Bronchial epithelial cell (primary cell): ENCODE results near the gene SUPT4H1. TPM values are rescaled to one million over a fixed set of nuclear protein-coding genes. Genes with fewer than 3 reads are reported as not detected.

Experiments used
- DNase-seq: peaks from one replicate; pipeline ENCODE4 v3.0.0-alpha.2; 2010; ENCODE audit warnings: low read depth
- FAIRE-seq: peaks from 2 replicates; lab custom pipeline; 2011; peaks lifted over from hg19 to GRCh38; lab: Jason Lieb, UNC
- H3K27me3 ChIP-seq: 2 replicates; pipeline ENCODE4 v1.5.1; 2011; ENCODE audit warnings: low read length; ENCODE audit not compliant: control insufficient read depth, insufficient read depth
- H3K36me3 ChIP-seq: 2 replicates; pipeline ENCODE4 v1.5.1; 2011; ENCODE audit warnings: low read length; ENCODE audit not compliant: control insufficient read depth, insufficient read depth
- H3K4me3 ChIP-seq: 2 replicates; pipeline ENCODE4 v1.5.1; 2011; ENCODE audit warnings: mild to moderate bottlenecking, low read depth, low read length, control low read depth
- total RNA-seq: library from RNA; depleted of rRNA; stranded (reverse); fragments of >200 nt; gene quantifications from 2 replicates; pipeline ENCODE4 v1.2.1, GENCODE V29; 2014
- TF ChIP-seq, protein P1 (sequence below): IDR thresholded peaks from 2 replicates; pipeline ENCODE4 v1.5.1; 2011; ENCODE audit warnings: mild to moderate bottlenecking, moderate library complexity, low read length, control low read depth, inconsistent platforms; ENCODE audit not compliant: insufficient read depth, severe bottlenecking

The SUPT4H1 gene
- total RNA-seq, 1 donor from 2014 or later = 52.1 TPM

DNA sequence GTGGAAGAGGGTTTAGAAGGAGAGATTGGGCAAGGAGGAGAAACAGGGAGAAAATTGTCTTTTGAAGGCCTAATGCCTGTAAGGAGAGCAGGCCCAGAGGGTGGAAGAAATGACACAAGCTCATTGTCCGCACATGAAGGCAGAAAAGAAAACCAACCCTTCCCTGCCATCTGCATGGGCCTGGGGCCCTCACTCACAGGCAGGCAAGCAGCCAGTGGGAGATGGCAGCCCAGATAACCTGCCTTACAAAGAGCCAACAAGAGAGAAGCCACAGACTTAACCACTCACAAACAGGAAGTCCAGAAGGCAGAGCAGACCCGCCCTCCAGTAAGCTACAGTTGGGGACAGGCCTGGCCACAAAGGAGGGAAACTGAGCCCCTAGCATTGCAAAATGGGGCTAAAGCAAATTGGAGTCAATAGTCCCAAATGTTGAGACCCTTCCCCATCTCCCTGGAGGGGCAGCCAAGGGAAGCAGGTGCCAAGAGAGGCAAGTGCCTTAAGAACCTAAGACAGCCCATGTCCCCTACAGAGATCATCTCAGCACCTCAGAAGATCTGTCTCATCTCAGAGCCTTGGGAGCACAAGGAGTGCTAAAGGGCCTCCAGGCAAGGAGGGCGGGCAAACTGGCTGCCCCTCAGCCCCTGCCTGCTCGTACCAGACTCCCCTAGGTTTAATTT, 16.1 kb downstream of the SUPT4H1 start:
- Histone ChIP-seq H3K27me3 (no peaks in the 10 kb centered on the region), H3K4me3 (no peak overlapping the region), H3K36me3 (no peaks in the 10 kb centered on the region)
- TF ChIP-seq, protein P1, sequence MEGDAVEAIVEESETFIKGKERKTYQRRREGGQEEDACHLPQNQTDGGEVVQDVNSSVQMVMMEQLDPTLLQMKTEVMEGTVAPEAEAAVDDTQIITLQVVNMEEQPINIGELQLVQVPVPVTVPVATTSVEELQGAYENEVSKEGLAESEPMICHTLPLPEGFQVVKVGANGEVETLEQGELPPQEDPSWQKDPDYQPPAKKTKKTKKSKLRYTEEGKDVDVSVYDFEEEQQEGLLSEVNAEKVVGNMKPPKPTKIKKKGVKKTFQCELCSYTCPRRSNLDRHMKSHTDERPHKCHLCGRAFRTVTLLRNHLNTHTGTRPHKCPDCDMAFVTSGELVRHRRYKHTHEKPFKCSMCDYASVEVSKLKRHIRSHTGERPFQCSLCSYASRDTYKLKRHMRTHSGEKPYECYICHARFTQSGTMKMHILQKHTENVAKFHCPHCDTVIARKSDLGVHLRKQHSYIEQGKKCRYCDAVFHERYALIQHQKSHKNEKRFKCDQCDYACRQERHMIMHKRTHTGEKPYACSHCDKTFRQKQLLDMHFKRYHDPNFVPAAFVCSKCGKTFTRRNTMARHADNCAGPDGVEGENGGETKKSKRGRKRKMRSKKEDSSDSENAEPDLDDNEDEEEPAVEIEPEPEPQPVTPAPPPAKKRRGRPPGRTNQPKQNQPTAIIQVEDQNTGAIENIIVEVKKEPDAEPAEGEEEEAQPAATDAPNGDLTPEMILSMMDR = no peak
- DNase-seq = no peak
- no peak for FAIRE-seq

- Histone ChIP-seq H3K27me3 (no peaks in the 10 kb centered on the region), H3K36me3 (no peaks in the 10 kb centered on the region), H3K4me3 (no peak overlapping the region)
- DNase-seq (no peak), FAIRE-seq (no peak)
- TF ChIP-seq, protein P1 = no peak
Measured at GRCh38 chr17:58335061-58335731, 16.8 kb downstream of the SUPT4H1 start.

GRCh38 chr17:58334661-58335060, 17.3 kb downstream of the SUPT4H1 start:
- Histone ChIP-seq H3K4me3 (no peak overlapping the region), H3K36me3 (no peaks in the 10 kb centered on the region), H3K27me3 (no peaks in the 10 kb centered on the region)
- DNase-seq (no peak), FAIRE-seq (no peak)
- TF ChIP-seq, protein P1 = no peak

GRCh38 chr17:58334256-58334655, 17.7 kb downstream of the SUPT4H1 start:
- FAIRE-seq = no peak
- H3K4me3 ChIP-seq = no peak overlapping the region
- no peak for DNase-seq
- no peaks in the 10 kb centered on the region for H3K27me3 ChIP-seq
- no peaks in the 10 kb centered on the region for H3K36me3 ChIP-seq
- TF ChIP-seq, protein P1 = no peak

- Histone ChIP-seq H3K36me3 (no peaks in the 10 kb centered on the region), H3K27me3 (no peaks in the 10 kb centered on the region), H3K4me3 (no peak overlapping the region)
- TF ChIP-seq, protein P1 = no peak
- DNase-seq (no peak), FAIRE-seq (no peak)
Measured at GRCh38 chr17:58333736-58334207, 18.2 kb downstream of the SUPT4H1 start.
